ENCODE results near the gene CMC1.
"Not testable (repeated sequence)": the region's sequence is repeated elsewhere in the genome, so short reads cannot be mapped to it uniquely, and the experiment has no call there.

Gene CMC1, protein sequence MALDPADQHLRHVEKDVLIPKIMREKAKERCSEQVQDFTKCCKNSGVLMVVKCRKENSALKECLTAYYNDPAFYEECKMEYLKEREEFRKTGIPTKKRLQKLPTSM

DNA sequence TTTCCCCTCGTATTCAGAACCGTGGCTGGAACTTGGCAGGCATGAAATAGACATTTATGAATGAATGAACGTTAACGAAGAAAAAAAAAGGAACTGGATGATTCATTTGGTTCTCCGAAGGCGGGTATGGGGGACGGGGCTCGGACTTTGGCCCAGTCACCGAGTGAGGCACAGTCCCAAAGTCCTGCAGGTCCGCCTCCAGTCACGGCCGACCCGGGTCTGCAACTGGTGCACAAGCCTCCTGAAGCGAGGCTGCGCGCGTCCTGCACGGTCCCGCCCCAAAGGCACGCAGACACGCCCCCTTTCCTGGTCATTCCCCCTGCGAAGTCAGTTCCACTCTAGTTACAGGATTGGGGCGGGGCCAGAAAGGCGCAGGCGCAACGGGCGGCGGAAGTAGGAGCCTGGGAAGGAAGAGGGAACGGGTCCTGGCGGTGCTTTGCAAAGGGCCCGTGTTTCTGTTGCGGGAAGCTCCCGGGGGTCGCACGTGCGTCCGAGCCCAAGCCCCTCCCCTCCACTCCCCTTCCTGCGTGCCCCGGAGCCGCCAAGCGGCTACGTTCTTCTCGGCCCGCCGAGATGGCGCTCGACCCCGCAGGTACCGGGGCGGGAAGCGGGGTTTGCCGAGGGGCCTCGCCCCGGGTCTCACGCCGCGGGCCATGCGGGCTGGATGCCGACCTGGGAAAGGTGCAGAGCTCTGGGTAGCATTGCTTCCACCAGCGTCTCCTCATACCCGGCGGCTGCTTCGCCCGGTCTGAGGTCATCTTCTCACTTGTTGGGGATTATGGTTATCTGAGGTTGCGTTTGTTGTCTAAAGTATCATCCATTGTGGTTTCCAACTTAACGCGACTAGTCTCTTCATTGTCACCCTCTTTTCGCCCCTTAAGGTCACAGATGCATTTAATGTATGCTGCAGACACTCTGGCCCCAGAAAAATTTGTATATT is at the start of gene CMC1:
Gene CMC1, plus strand, starts transcription at position 399 of the 940 bp plus-strand sequence. Its CDS starts 175 bp downstream, at position 574.
- TF ChIP-seq, protein P1, sequence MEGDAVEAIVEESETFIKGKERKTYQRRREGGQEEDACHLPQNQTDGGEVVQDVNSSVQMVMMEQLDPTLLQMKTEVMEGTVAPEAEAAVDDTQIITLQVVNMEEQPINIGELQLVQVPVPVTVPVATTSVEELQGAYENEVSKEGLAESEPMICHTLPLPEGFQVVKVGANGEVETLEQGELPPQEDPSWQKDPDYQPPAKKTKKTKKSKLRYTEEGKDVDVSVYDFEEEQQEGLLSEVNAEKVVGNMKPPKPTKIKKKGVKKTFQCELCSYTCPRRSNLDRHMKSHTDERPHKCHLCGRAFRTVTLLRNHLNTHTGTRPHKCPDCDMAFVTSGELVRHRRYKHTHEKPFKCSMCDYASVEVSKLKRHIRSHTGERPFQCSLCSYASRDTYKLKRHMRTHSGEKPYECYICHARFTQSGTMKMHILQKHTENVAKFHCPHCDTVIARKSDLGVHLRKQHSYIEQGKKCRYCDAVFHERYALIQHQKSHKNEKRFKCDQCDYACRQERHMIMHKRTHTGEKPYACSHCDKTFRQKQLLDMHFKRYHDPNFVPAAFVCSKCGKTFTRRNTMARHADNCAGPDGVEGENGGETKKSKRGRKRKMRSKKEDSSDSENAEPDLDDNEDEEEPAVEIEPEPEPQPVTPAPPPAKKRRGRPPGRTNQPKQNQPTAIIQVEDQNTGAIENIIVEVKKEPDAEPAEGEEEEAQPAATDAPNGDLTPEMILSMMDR (IDR thresholded peaks at IDR 0.05; ENCODE audit: low read depth, low read length, missing control alignments): peak; percentile 20
- DNase-seq (ENCODE audit: low read depth): peak; percentile 82
- in situ Hi-C loops (cut with HindIII; ENCODE audit: low sequenced_read_pairs): no loop called here
- peak within 1 kb of the TSS; percentile 62 for H3K4me3 ChIP-seq (ENCODE audit: low read depth, low read length)

DNA sequence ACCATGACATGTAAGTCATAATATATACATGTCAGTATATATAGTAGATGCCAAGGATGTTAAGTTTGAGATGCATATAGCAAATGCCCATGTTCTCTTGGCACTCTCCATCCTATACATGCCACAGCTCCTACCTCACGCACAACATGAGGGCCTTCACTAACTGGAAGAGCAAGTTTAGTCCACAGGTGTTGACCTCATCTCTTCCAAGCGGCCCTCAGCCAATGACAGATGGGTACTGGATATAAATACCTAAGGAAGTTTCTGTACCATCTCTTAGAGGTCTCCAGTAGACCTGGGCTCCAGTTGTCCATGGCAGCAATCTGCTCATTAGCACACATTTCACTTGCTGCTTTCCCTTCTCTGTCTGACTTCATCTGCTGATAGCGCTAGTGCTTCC is 43.3 kb upstream of the CMC1 start:
- TF ChIP-seq, protein P1 (IDR thresholded peaks at IDR 0.05; ENCODE audit: low read depth, low read length, missing control alignments): no peak
- in situ Hi-C loops (cut with HindIII; ENCODE audit: low sequenced_read_pairs): no loop called here
- H3K4me3 ChIP-seq (ENCODE audit: low read depth, low read length): no peak overlapping the region
- DNase-seq (ENCODE audit: low read depth): no peak

DNA sequence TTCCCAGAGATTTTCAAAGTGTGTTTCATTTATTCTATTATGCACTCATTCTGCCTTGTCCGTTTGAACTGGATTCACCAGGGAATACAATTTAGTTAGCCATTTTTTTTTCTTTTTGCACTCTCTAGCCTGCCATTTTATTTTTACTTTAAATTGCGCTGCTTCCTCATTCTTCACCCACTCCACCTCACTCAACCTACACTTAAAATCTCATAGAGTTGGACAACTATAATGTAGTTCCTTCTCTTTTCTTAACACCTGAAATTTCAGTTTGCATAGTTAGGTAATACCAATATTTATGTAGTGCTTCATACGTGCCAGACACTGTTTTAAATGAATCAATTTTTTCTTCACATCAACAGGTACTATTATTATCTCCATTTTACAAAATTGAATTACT is 42.4 kb upstream of the CMC1 start:
- no peak for DNase-seq (ENCODE audit: low read depth)

DNA sequence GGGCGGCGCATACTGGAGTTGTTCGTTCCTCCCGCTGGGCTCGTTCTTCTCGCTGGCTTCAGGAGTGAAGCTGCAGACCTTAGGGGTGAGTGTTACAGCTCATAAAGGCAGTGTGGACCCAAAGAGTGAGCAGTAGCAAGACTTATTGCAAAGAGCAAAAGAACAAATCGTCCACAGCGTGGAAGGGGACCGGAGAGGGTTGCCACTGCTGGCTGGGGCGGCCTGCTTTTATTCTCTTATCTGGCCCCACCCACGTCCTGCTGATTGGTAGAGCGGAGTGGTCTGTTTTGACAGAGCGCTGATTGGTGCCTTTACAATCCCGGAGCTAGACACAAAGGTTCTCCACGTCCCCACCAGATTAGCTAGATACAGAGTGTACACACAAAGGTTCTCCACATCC is 41.8 kb upstream of the CMC1 start:
- H3K4me3 ChIP-seq (ENCODE audit: low read depth, low read length); in situ Hi-C loops (cut with HindIII; ENCODE audit: low sequenced_read_pairs); DNase-seq (ENCODE audit: low read depth): not testable (repeated sequence)

More for the DNA sequence above, 42.4 kb upstream of the CMC1 start:
- no peak overlapping the region for H3K4me3 ChIP-seq (ENCODE audit: low read depth, low read length)
- in situ Hi-C loops (cut with HindIII; ENCODE audit: low sequenced_read_pairs): no loop called here
- TF ChIP-seq, protein P1 (IDR thresholded peaks at IDR 0.05; ENCODE audit: low read depth, low read length, missing control alignments): no peak

DNA sequence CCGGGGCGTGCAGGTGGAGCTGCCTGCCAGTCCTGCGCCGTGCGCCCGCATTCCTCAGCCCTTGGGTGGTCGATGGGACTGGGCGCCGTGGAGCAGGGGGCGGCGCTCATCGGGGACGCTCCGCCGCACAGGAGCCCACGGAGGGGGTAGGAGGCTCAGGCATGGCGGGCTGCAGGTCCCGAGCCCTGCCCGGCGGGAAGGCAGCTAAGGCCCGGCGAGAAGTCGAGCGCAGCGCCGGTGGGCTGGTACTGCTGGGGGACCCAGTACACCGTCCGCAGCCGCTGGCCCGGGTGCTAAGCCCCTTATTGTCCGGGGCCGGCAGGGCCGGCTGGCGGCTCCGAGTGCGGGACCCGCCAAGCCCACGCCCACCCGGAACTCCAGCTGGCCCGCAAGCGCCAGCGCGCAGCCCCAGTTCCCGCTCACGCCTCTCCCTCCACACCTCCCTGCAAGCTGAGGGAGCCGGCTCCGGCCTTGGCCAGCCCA is 41.0 kb upstream of the CMC1 start:
- not testable (repeated sequence) for DNase-seq (ENCODE audit: low read depth)
- peak overlapping the region; percentile 22 for H3K4me3 ChIP-seq (ENCODE audit: low read depth, low read length)

DNA sequence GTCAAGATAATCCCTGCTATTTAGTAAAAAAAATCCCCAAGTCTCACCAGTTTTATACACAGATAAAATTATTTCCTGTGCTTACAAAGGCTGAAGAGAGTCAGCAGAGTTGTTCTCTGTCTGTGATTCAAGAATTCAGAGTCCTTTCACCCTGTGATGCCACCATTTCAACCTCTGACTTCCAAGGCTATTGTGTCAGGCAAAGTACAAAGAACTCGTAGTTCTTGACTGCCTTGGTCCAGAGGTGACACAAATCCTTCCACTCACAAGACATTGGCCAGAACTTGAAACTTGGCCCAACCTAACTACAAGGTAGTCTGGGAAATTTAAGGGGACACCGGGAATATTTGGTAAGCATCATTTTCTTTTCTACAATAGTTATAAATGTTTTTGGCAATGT is 34.9 kb upstream of the CMC1 start:
- TF ChIP-seq, protein P1 (IDR thresholded peaks at IDR 0.05; ENCODE audit: low read depth, low read length, missing control alignments): no peak
- DNase-seq (ENCODE audit: low read depth): no peak
- in situ Hi-C loops (cut with HindIII; ENCODE audit: low sequenced_read_pairs): no loop called here
- H3K4me3 ChIP-seq (ENCODE audit: low read depth, low read length): no peak overlapping the region

More for the DNA sequence above, 41.0 kb upstream of the CMC1 start:
- in situ Hi-C loops (cut with HindIII; ENCODE audit: low sequenced_read_pairs): not testable (repeated sequence)

DNA sequence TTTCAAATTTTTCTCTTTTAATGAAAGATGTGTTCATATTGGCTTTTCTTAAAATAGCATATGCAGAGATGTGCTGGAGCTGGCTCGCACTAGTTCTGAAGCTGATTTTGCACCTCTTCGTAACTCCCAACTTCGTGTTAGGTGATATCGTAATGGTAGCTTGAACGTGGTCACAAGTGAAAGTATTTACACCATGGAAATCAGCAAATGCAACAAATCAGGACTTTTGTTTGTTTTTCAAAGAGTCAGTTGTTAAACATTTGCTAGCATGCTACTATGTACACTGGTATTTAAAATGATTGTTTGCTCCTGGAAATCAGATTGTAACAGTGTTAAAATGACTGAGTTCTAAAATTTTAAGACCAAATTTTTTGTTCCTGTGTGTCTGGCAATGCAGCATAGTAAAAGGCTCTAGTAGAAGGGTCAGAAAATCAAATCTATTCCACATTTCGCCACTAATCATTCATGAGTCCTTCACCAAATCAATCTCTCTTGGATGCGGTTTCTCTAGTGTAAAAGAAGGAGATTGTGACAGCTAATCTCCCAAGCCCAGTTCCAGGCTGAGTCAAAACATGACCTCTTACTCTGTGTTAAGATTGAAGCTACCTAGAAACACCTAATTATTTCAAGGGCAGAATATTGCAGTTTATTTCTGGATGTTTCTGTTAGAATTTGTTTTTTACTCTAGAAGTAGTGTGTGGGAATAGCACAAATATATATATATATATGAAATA is 34.3 kb upstream of the CMC1 start:
- DNase-seq (ENCODE audit: low read depth): no peak
- TF ChIP-seq, protein P1 (IDR thresholded peaks at IDR 0.05; ENCODE audit: low read depth, low read length, missing control alignments): no peak
- no peak overlapping the region for H3K4me3 ChIP-seq (ENCODE audit: low read depth, low read length)
- in situ Hi-C loops (cut with HindIII; ENCODE audit: low sequenced_read_pairs): no loop called here

All from astrocyte of the cerebellum (primary cell).